ENCODE data around the gene TCF12.
A peak's percentile ranks its signal among the peaks of the same experiment; 100 is the strongest.

- TF ChIP-seq, protein P1, sequence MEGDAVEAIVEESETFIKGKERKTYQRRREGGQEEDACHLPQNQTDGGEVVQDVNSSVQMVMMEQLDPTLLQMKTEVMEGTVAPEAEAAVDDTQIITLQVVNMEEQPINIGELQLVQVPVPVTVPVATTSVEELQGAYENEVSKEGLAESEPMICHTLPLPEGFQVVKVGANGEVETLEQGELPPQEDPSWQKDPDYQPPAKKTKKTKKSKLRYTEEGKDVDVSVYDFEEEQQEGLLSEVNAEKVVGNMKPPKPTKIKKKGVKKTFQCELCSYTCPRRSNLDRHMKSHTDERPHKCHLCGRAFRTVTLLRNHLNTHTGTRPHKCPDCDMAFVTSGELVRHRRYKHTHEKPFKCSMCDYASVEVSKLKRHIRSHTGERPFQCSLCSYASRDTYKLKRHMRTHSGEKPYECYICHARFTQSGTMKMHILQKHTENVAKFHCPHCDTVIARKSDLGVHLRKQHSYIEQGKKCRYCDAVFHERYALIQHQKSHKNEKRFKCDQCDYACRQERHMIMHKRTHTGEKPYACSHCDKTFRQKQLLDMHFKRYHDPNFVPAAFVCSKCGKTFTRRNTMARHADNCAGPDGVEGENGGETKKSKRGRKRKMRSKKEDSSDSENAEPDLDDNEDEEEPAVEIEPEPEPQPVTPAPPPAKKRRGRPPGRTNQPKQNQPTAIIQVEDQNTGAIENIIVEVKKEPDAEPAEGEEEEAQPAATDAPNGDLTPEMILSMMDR (IDR thresholded peaks at IDR 0.05; ENCODE audit: insufficient read depth, low read length) = peak; percentile 47
- TF ChIP-seq REST (IDR thresholded peaks at IDR 0.05; ENCODE audit: insufficient replicate concordance, low read depth) (no peak), GABPA (IDR thresholded peaks at IDR 0.05; ENCODE audit: low read depth) (no peak), POLR2AphosphoS5 (IDR thresholded peaks at IDR 0.05; ENCODE audit: low read depth) (peak; percentile 1; the same call in 1 of the 2 replicates)
Measured at GRCh38 chr15:57306161-57306943, 387.9 kb downstream of the TCF12 start.

Measured in HL-60 (cell line).